ENCODE data around the gene NEK11.

DNA sequence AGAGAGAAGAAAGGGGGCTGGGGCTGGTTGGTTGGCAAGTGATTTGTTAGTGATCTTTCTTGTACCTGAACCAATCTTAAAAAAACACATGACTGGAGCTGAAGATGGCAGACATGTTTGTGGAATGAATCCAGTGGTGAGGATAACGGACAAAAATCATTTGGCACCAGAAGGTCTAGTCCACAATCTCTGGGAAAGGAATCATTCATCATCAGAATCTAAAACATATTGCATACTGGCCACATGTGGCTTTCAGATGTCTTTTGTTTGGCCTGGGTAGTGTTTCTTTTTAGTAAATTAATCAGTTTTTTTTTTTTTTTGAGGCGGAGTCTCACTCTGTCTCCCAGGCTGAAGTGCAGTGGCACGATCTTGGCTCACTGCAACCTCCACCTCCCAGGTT, 5.0 kb downstream of the NEK11 start:
- no peak for TF ChIP-seq FOS (IDR thresholded peaks at IDR 0.05; ENCODE audit: borderline replicate concordance, insufficient read depth, low read length)
- TF ChIP-seq POLR2A (IDR thresholded peaks at IDR 0.05; ENCODE audit: low read depth, low read length): no peak
- TF ChIP-seq EZH2 (IDR thresholded peaks at IDR 0.05; ENCODE audit: borderline replicate concordance, low read depth, low read length, severe bottlenecking): no peak
- TF ChIP-seq, protein P1, sequence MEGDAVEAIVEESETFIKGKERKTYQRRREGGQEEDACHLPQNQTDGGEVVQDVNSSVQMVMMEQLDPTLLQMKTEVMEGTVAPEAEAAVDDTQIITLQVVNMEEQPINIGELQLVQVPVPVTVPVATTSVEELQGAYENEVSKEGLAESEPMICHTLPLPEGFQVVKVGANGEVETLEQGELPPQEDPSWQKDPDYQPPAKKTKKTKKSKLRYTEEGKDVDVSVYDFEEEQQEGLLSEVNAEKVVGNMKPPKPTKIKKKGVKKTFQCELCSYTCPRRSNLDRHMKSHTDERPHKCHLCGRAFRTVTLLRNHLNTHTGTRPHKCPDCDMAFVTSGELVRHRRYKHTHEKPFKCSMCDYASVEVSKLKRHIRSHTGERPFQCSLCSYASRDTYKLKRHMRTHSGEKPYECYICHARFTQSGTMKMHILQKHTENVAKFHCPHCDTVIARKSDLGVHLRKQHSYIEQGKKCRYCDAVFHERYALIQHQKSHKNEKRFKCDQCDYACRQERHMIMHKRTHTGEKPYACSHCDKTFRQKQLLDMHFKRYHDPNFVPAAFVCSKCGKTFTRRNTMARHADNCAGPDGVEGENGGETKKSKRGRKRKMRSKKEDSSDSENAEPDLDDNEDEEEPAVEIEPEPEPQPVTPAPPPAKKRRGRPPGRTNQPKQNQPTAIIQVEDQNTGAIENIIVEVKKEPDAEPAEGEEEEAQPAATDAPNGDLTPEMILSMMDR (IDR thresholded peaks at IDR 0.05; ENCODE audit: extremely low read depth in 1 of 2, insufficient read depth in 1 of 2, low read depth in 1 of 2, low read length in 2 of 2): no peak
- TF ChIP-seq, protein P2, sequence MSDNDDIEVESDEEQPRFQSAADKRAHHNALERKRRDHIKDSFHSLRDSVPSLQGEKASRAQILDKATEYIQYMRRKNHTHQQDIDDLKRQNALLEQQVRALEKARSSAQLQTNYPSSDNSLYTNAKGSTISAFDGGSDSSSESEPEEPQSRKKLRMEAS (IDR thresholded peaks at IDR 0.05; ENCODE audit: insufficient read depth, insufficient read length): no peak
